Endothelial cell of umbilical vein (primary cell): ENCODE measurements around the gene MRPS12. TPM values are rescaled to one million over a fixed set of nuclear protein-coding genes. Genes with fewer than 3 reads are reported as not detected.

Source experiments
- BruUV-seq: library from RNA; stranded (reverse); fragments of 400-500 nt; replicated peaks from 2 replicates; lab custom pipeline; 2021; lab: Mats Ljungman, UMichigan
- CTCF ChIA-PET: fragments of 300-600, 350-600 bp; sonication (Branson Sonifier 250); formaldehyde crosslinking; loops from one replicate; lab custom pipeline; 2021; ENCODE audit warnings: antibody characterized with exemption, inconsistent platforms; lab: Charles Lee
- POLR2A ChIA-PET: fragments of 300-600, 350-600 bp; sonication (Branson Sonifier 250); formaldehyde crosslinking; loops from one replicate; lab custom pipeline; 2021; ENCODE audit warnings: antibody characterized with exemption, inconsistent platforms; lab: Charles Lee
- DNase-seq: peaks from one replicate; pipeline ENCODE4 v3.0.0-alpha.2; 2011; ENCODE audit warnings: low read depth, low spot score
- FAIRE-seq: peaks from 2 replicates; lab custom pipeline; 2011; peaks lifted over from hg19 to GRCh38; lab: Jason Lieb, UNC
- H2AFZ ChIP-seq: 2 replicates; pipeline ENCODE4 v1.6.0; 2012; ENCODE audit warnings: low read depth, low read length, control low read depth, inconsistent platforms
- H3K27ac ChIP-seq: 2 replicates; pipeline ENCODE4 v1.5.1; 2011; ENCODE audit warnings: low read depth, mild to moderate bottlenecking, control low read depth, low read length, moderate library complexity; ENCODE audit not compliant: insufficient read depth
- H3K27me3 ChIP-seq, 2 experiments: 2 replicates each; pipeline versions ENCODE4 v1.6.0 to v1.6.1; 2011; ENCODE audit warnings: low read length in 2 of 2, mixed read lengths in 1 of 2; ENCODE audit not compliant: control insufficient read depth in 2 of 2, insufficient read depth in 2 of 2
- H3K36me3 ChIP-seq, 2 experiments: 2 replicates in 1 of 2; 3 replicates in 1 of 2; pipeline ENCODE4 v1.5.1; 2011; ENCODE audit warnings: low read length in 2 of 2, mild to moderate bottlenecking in 1 of 2, moderate library complexity in 1 of 2; ENCODE audit not compliant: control insufficient read depth in 2 of 2, insufficient read depth in 2 of 2; ENCODE audit errors: extremely low read depth in 1 of 2
- H3K4me1 ChIP-seq: 3 replicates; pipeline ENCODE4 v1.5.1; 2011; ENCODE audit warnings: mild to moderate bottlenecking, low read length; ENCODE audit not compliant: control insufficient read depth, insufficient read depth; ENCODE audit errors: extremely low read depth
- H3K4me2 ChIP-seq: 2 replicates; pipeline ENCODE4 v1.6.1; 2011; ENCODE audit warnings: low read length, control low read depth, mixed read lengths; ENCODE audit not compliant: insufficient read depth
- H3K4me3 ChIP-seq, 3 experiments: fragments of 200-600 bp in 1 of 3; sonication (generic), shearing (Covaris generic) in 1 of 3; replicated peaks in 1 of 3; 2 replicates each; pipeline ENCODE4 v1.5.1; 2011 to 2016; ENCODE audit warnings: control low read depth in 3 of 3, low read length in 3 of 3, mild to moderate bottlenecking in 2 of 3, inconsistent platforms in 1 of 3, low read depth in 1 of 3, moderate library complexity in 1 of 3; ENCODE audit not compliant: insufficient read depth in 1 of 3
- H3K79me2 ChIP-seq: 2 replicates; pipeline ENCODE4 v1.6.0; 2012; ENCODE audit warnings: low read length, inconsistent platforms; ENCODE audit not compliant: control insufficient read depth, insufficient read depth
- H3K9ac ChIP-seq: replicated peaks from 2 replicates; pipeline ENCODE3; 2011; ENCODE audit warnings: low read length, control low read depth; ENCODE audit not compliant: insufficient read depth; ENCODE audit errors: extremely low read depth
- H3K9me1 ChIP-seq: replicated peaks from 3 replicates; pipeline ENCODE4 v1.6.0; 2011; ENCODE audit warnings: mild to moderate bottlenecking, low read length; ENCODE audit not compliant: control insufficient read depth, insufficient read depth; ENCODE audit errors: extremely low read depth
- H3K9me3 ChIP-seq: replicated peaks from 2 replicates; pipeline ENCODE4 v1.5.1; 2012; ENCODE audit warnings: low read length, inconsistent platforms; ENCODE audit not compliant: control insufficient read depth, insufficient read depth
- H4K20me1 ChIP-seq: replicated peaks from 2 replicates; pipeline ENCODE3; 2011; ENCODE audit warnings: mild to moderate bottlenecking, low read length; ENCODE audit not compliant: control insufficient read depth, insufficient read depth; ENCODE audit errors: extremely low read depth
- EZH2 ChIP-seq: IDR thresholded peaks from 2 replicates; pipeline ENCODE4 v1.6.1; 2012; ENCODE audit warnings: borderline replicate concordance, low read depth, mild to moderate bottlenecking, moderate library complexity, low read length, inconsistent platforms; ENCODE audit not compliant: severe bottlenecking
- FOS ChIP-seq: IDR thresholded peaks from 2 replicates; pipeline ENCODE4 v1.6.1; 2011; ENCODE audit warnings: mild to moderate bottlenecking, low read length, moderate library complexity, borderline replicate concordance; ENCODE audit not compliant: insufficient read depth
- GATA2 ChIP-seq: IDR thresholded peaks from 2 replicates; pipeline ENCODE4 v1.7.0; 2011; ENCODE audit warnings: low read depth, mild to moderate bottlenecking, moderate library complexity, mixed read lengths, low read length; ENCODE audit not compliant: insufficient read length, insufficient read depth
- JUN ChIP-seq: IDR thresholded peaks from 2 replicates; pipeline ENCODE4 v1.6.1; 2011; ENCODE audit warnings: borderline replicate concordance, low read depth; ENCODE audit not compliant: insufficient read length, insufficient read depth
- MYC ChIP-seq: IDR thresholded peaks from one replicate; pipeline ENCODE4 v1.6.1; 2011; ENCODE audit warnings: mild to moderate bottlenecking, low read depth, low read length
- POLR2A ChIP-seq: IDR thresholded peaks from 2 replicates; pipeline ENCODE4 v1.6.1; 2012; ENCODE audit warnings: low read depth, mild to moderate bottlenecking, control low read depth, low read length
- POLR2AphosphoS5 ChIP-seq: IDR thresholded peaks from 2 replicates; pipeline ENCODE4 v1.6.1; 2012; ENCODE audit warnings: low read depth, mild to moderate bottlenecking, control low read depth, low read length, moderate library complexity; ENCODE audit not compliant: insufficient read depth
- dilution Hi-C: fragments of 300-500 bp; cut with MboI; formaldehyde crosslinking; loops from one replicate; pipeline ENCODE4 v1.15.0; 2019; ENCODE audit warnings: low sequenced_read_pairs; ENCODE audit not compliant: extremely low pct_ligation_motif_present
- intact Hi-C: fragments of 100-400 bp; cut with micrococcal nuclease; formaldehyde crosslinking; loops from one replicate; pipeline ENCODE4 v1.10.0; 2022
- polyA plus RNA-seq, 4 experiments: library from polyadenylated mRNA; depleted of rRNA in 3 of 4; stranded (reverse) in 3 of 4; unstranded in 1 of 4; fragments of >200 nt; gene quantifications; 2 replicates each; pipeline versions ENCODE4 v1.2.1 to v1.2.3, GENCODE V29; 2011 to 2012; ENCODE audit warnings: missing spikeins in 1 of 4
- total RNA-seq: library from RNA; stranded (reverse); gene quantifications from 2 replicates; pipeline ENCODE4 v1.2.3, GENCODE V29; 2021
- TF ChIP-seq, protein P1 (sequence below): IDR thresholded peaks from 2 replicates; pipeline ENCODE4 v1.6.1; 2011; ENCODE audit not compliant: insufficient read depth, insufficient read length
- TF ChIP-seq, protein P2 (sequence below), 2 donors: IDR thresholded peaks; 1 replicate in 1 of 2; 2 replicates in 1 of 2; pipeline ENCODE4 v1.5.1; 2011; ENCODE audit warnings: low read length in 2 of 2, mild to moderate bottlenecking in 2 of 2, moderate library complexity in 2 of 2, control low read depth in 1 of 2, inconsistent platforms in 1 of 2, low read depth in 1 of 2; ENCODE audit not compliant: insufficient read depth in 1 of 2; ENCODE audit errors: extremely low read depth in 1 of 2

MRPS12 gene
- total and polyA plus RNA-seq, 2 donors (not counting 3 experiments of a cell fraction or from before 2014, with no cell fraction given): 49.3 to 86.3 TPM

DNA sequence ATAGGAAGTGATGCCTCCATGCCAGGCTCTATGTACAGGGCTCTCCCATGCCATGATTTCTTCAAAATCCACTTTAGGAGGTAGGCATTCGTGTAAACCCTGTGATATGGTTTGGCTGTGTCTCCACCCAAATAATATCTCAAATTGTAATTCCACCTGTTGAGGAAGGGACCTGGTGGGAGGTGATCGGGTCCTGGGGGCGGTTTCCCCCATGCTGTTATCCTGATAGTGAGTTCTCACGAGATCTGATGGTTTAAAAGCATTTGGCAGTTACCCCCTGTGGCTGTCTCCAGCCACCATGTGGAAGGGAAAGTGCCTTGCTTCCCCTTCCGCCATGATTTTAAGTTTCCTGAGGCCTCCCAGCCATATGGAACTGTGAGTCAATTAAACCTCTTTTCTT lies 8.3 kb upstream of the MRPS12 start:
- no peak overlapping the region for H2AFZ ChIP-seq
- FAIRE-seq: no peak
- BruUV-seq: no TSS peak

More for the DNA sequence above, 8.3 kb upstream of the MRPS12 start:
- Histone ChIP-seq H3K36me3 (peaks cover 4 to 10% of the 10 kb centered on the region in 2 experiments), H3K27me3 (no peaks in the 10 kb centered on the region), H3K9ac (no peak overlapping the region), H3K4me3 (no peak overlapping the region), H3K27ac (no peak overlapping the region), H3K4me2 (no peak overlapping the region), H4K20me1 (no peaks in the 10 kb centered on the region), H3K79me2 (no peaks in the 10 kb centered on the region), H3K9me1 (no peaks in the 10 kb centered on the region), H3K4me1 (no peaks in the 10 kb centered on the region), H3K9me3 (no peaks in the 10 kb centered on the region)
- TF ChIP-seq FOS: no peak
- TF ChIP-seq GATA2: no peak
- TF ChIP-seq POLR2A: no peak
- no peak for TF ChIP-seq EZH2
- TF ChIP-seq, protein P1, sequence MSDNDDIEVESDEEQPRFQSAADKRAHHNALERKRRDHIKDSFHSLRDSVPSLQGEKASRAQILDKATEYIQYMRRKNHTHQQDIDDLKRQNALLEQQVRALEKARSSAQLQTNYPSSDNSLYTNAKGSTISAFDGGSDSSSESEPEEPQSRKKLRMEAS: no peak
- TF ChIP-seq, protein P2, sequence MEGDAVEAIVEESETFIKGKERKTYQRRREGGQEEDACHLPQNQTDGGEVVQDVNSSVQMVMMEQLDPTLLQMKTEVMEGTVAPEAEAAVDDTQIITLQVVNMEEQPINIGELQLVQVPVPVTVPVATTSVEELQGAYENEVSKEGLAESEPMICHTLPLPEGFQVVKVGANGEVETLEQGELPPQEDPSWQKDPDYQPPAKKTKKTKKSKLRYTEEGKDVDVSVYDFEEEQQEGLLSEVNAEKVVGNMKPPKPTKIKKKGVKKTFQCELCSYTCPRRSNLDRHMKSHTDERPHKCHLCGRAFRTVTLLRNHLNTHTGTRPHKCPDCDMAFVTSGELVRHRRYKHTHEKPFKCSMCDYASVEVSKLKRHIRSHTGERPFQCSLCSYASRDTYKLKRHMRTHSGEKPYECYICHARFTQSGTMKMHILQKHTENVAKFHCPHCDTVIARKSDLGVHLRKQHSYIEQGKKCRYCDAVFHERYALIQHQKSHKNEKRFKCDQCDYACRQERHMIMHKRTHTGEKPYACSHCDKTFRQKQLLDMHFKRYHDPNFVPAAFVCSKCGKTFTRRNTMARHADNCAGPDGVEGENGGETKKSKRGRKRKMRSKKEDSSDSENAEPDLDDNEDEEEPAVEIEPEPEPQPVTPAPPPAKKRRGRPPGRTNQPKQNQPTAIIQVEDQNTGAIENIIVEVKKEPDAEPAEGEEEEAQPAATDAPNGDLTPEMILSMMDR (IDR thresholded peaks at IDR 0.05; ENCODE audit: extremely low read depth in 1 of 2, insufficient read depth in 1 of 2, low read depth in 1 of 2, low read length in 2 of 2): no peak
- no peak for TF ChIP-seq POLR2AphosphoS5
- TF ChIP-seq MYC: no peak
- TF ChIP-seq JUN: no peak
- CTCF ChIA-PET: no interaction called here
- POLR2A ChIA-PET: no interaction called here
- DNase-seq: no peak
- dilution Hi-C loops: no loop called here
- intact Hi-C loops: no loop called here
